GM23338 (cell line): ENCODE measurements around the gene DDX20. TPM values are rescaled to one million over a fixed set of nuclear protein-coding genes. Genes with fewer than 3 reads are reported as not detected.

Source experiments
- ATAC-seq: fragments of 200-7000 bp; cut with Tn5 transposase; 3 replicates; pipeline ENCODE4 v1.9.1; 2020
- DNase-seq: peaks from one replicate; pipeline ENCODE4 v3.0.0-alpha.2; 2015; ENCODE audit warnings: low spot score
- H2AFZ ChIP-seq: fragments of 200-600 bp; sonication (generic); 2 replicates; pipeline ENCODE4 v1.8.0; 2016; ENCODE audit warnings: antibody characterized with exemption, mild to moderate bottlenecking, moderate library complexity
- H3F3A ChIP-seq: fragments of 200-600 bp; sonication (generic); replicated peaks from 2 replicates; pipeline ENCODE4 v1.8.0; 2017; ENCODE audit warnings: antibody characterized with exemption, mixed run types, low read depth
- H3K27ac ChIP-seq: fragments of 200-600 bp; sonication (generic); 2 replicates; pipeline ENCODE4 v1.6.1; 2016; ENCODE audit warnings: low read depth
- H3K27me3 ChIP-seq: fragments of 200-600 bp; sonication (generic); 2 replicates; pipeline ENCODE4 v1.8.0; 2016; ENCODE audit warnings: mild to moderate bottlenecking, mixed run types, moderate library complexity; ENCODE audit not compliant: insufficient read depth
- H3K36me3 ChIP-seq: fragments of 200-600 bp; sonication (generic); 2 replicates; pipeline ENCODE4 v1.8.0; 2016; ENCODE audit warnings: mild to moderate bottlenecking; ENCODE audit not compliant: insufficient read depth
- H3K4me1 ChIP-seq: fragments of 200-600 bp; sonication (generic); 2 replicates; pipeline ENCODE4 v1.8.0; 2016; ENCODE audit warnings: mild to moderate bottlenecking, moderate library complexity; ENCODE audit not compliant: insufficient read depth
- H3K4me2 ChIP-seq: fragments of 200-600 bp; sonication (generic); 2 replicates; pipeline ENCODE4 v1.7.1; 2017; ENCODE audit warnings: mixed run types
- H3K4me3 ChIP-seq: fragments of 200-600 bp; sonication (generic); 2 replicates; pipeline ENCODE4 v1.6.1; 2016; ENCODE audit warnings: mixed run types
- H3K79me2 ChIP-seq: fragments of 200-600 bp; sonication (generic); replicated peaks from 2 replicates; pipeline ENCODE4 v1.8.0; 2017; ENCODE audit warnings: mild to moderate bottlenecking; ENCODE audit not compliant: insufficient read depth
- H3K9me2 ChIP-seq: fragments of 200-600 bp; sonication (generic); 2 replicates; pipeline ENCODE4 v1.8.0; 2017; ENCODE audit not compliant: insufficient read depth
- H4K20me1 ChIP-seq: fragments of 200-600 bp; sonication (generic); replicated peaks from 2 replicates; pipeline ENCODE4 v1.8.0; 2017; ENCODE audit warnings: mild to moderate bottlenecking; ENCODE audit not compliant: insufficient read depth
- H3K27ac Mint-ChIP-seq: 2 replicates; pipeline ENCODE4 v1.8.0; 2020; ENCODE audit warnings: inconsistent platforms, mild to moderate bottlenecking, moderate library complexity, mixed read lengths
- H3K27me3 Mint-ChIP-seq: 3 replicates; pipeline ENCODE4 v1.8.0; 2022; ENCODE audit warnings: low read depth, mild to moderate bottlenecking, moderate library complexity, mixed read lengths, inconsistent platforms; ENCODE audit not compliant: insufficient read depth, poor library complexity
- H3K36me3 Mint-ChIP-seq: 3 replicates; pipeline ENCODE4 v1.8.0; 2021; ENCODE audit warnings: low read depth, mild to moderate bottlenecking, inconsistent platforms, moderate library complexity, mixed read lengths
- H3K4me1 Mint-ChIP-seq: 3 replicates; pipeline ENCODE4 v1.8.0; 2020; ENCODE audit warnings: mild to moderate bottlenecking, inconsistent platforms, mixed read lengths
- H3K4me3 Mint-ChIP-seq: 3 replicates; pipeline ENCODE4 v1.8.0; 2021; ENCODE audit warnings: moderate library complexity, mild to moderate bottlenecking, inconsistent platforms, mixed read lengths
- H3K9me3 Mint-ChIP-seq: 3 replicates; pipeline ENCODE4 v1.8.0; 2020; ENCODE audit warnings: moderate library complexity, mild to moderate bottlenecking, inconsistent platforms, mixed read lengths
- CREB1 ChIP-seq: fragments of 250-450 bp; sonication (Bioruptor Pico); IDR thresholded peaks from 2 replicates; pipeline ENCODE4 v1.5.0; 2020; ENCODE audit warnings: low read depth, mild to moderate bottlenecking, moderate library complexity
- CTCF ChIP-seq, 2 experiments: fragments of 200-600 bp in 1 of 2; sonication (generic) in 1 of 2; conservative IDR thresholded peaks; 2 replicates each; pipeline versions ENCODE4 v1.5.1 to v1.6.1; 2016 to 2017; ENCODE audit warnings: antibody characterized with exemption in 2 of 2, low read depth in 2 of 2, mild to moderate bottlenecking in 2 of 2, moderate library complexity in 1 of 2
- ETS1 ChIP-seq: IDR thresholded peaks from 2 replicates; pipeline ENCODE4 v1.6.1; 2016; ENCODE audit warnings: antibody characterized with exemption
- EZH2 ChIP-seq: fragments of 200-600 bp; sonication (generic); IDR thresholded peaks from one replicate; pipeline ENCODE4 v1.8.0; 2017; ENCODE audit warnings: antibody characterized with exemption, mild to moderate bottlenecking, low read depth; ENCODE audit not compliant: unreplicated experiment
- EZH2phosphoT487 ChIP-seq: fragments of 200-600 bp; sonication (generic); IDR thresholded peaks from one replicate; pipeline ENCODE4 v1.8.1; 2018; ENCODE audit warnings: antibody characterized with exemption; ENCODE audit not compliant: unreplicated experiment
- JUNB ChIP-seq: IDR thresholded peaks from one replicate; pipeline ENCODE4 v1.6.1; 2016; ENCODE audit warnings: antibody characterized with exemption; ENCODE audit not compliant: unreplicated experiment
- NANOG ChIP-seq: IDR thresholded peaks from 2 replicates; pipeline ENCODE4 v1.6.1; 2016; ENCODE audit warnings: antibody characterized with exemption, borderline replicate concordance
- POLR2AphosphoS5 ChIP-seq: IDR thresholded peaks from 2 replicates; pipeline ENCODE4 v1.6.1; 2016; ENCODE audit warnings: antibody characterized with exemption, low read depth
- STAT1 ChIP-seq: IDR thresholded peaks from one replicate; pipeline ENCODE4 v1.6.1; 2016; ENCODE audit warnings: antibody characterized with exemption; ENCODE audit not compliant: unreplicated experiment
- ZNF114 ChIP-seq: fragments of 250-450 bp; sonication (Bioruptor Pico); IDR thresholded peaks from 2 replicates; pipeline ENCODE4 v1.5.0; 2020; ENCODE audit warnings: mild to moderate bottlenecking, moderate library complexity
- ZNF331 ChIP-seq: fragments of 250-450 bp; sonication (Bioruptor Pico); IDR thresholded peaks from 2 replicates; pipeline ENCODE4 v1.5.0; 2020; ENCODE audit warnings: low read depth, mild to moderate bottlenecking, moderate library complexity
- ZNF462 ChIP-seq: fragments of 250-450 bp; sonication (Bioruptor Pico); IDR thresholded peaks from 2 replicates; pipeline ENCODE4 v1.5.0; 2020; ENCODE audit warnings: mild to moderate bottlenecking, moderate library complexity
- polyA plus RNA-seq: library from polyadenylated mRNA; unstranded; fragments of >200 nt; fragmentation: Nextera tagmentation; extraction: Ambion mirVana; gene quantifications from 2 replicates; pipeline ENCODE4 v1.2.1, GENCODE V29; 2016
- total RNA-seq: library from RNA; depleted of rRNA; stranded (reverse); fragments of >200 nt; shearing (Covaris generic); gene quantifications from 2 replicates; pipeline ENCODE4 v1.2.3, GENCODE V29; 2014
- TF ChIP-seq, protein P1 (sequence below): IDR thresholded peaks from one replicate; pipeline ENCODE4 v1.6.1; 2018; ENCODE audit warnings: antibody characterized with exemption; ENCODE audit not compliant: unreplicated experiment

The DDX20 gene
- total and polyA plus RNA-seq, 2 experiments from 2014 or later, result 11.9 to 54.4 TPM

DNA sequence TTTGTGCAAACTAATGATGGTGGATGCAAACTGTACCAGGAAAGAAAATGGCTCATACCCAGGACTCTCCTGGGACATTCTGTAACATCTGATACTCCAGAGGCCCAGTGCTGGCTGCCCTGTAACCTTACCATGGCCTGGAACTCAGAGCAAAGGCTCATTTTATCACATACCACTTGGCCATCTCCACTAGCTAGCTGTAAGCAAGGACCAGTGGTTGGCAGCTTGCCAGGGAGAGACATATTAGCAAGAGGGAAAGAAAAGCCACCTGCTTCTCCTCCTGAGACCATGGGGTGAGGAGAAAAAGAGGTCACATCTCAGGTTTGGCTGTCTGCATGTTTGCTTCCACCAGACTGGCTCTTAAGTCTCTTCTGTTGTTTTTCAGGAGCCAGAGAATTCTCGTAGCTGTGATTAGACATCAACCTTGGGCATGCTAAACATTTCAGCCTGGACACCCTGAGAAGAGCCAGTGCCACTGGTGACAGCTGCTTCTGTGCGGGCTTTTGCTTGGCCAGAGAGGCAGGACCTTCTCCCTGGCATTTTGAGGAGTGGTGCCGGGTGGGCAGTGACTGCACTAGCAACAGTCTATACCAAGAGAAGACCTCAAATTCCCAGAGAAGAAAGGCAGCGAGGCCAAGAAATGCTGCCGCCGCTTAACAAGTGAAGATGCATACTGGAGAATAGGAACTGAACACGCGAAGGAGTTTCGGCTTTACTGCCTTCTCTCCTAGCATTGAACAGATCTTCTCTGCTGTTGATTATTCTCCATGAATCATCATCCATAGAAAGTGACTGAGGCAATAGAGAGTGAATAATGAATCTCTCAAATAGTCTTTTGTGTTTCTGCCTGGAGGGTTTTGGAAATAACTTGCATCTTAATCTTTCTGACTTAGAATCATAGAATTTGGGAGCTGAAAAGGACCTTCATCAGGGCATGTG is 9.8 kb upstream of the DDX20 start:
- H3K9me2 ChIP-seq, result no peaks in the 10 kb centered on the region
- no peak overlapping the region for H3K4me3 ChIP-seq
- H3K79me2 ChIP-seq, result no peaks in the 10 kb centered on the region
- peaks cover 6% of the 10 kb centered on the region; the same call in 1 of the 2 replicates for H3K4me1 ChIP-seq
- ATAC-seq (no peak), DNase-seq (no peak)
- no peaks in the 10 kb centered on the region; the same call in 2 of the 3 replicates for H3K9me3 Mint-ChIP-seq
- H4K20me1 ChIP-seq, result no peaks in the 10 kb centered on the region
- no peak for TF ChIP-seq CTCF (conservative IDR thresholded peaks at IDR 0.05; ENCODE audit: low read depth in 2 of 2)
- no peak for TF ChIP-seq CREB1 (CRISPR knock-in tag)
- no peak for TF ChIP-seq EZH2
- TF ChIP-seq ZNF331 (CRISPR knock-in tag), result no peak
- TF ChIP-seq STAT1, result no peak
- TF ChIP-seq ZNF462 (CRISPR knock-in tag), result no peak
- no peak for TF ChIP-seq NANOG
- no peak for TF ChIP-seq EZH2phosphoT487
- TF ChIP-seq ETS1, result no peak
- TF ChIP-seq JUNB, result no peak
- TF ChIP-seq POLR2AphosphoS5, result no peak
- no peak for TF ChIP-seq ZNF114 (CRISPR knock-in tag)
- TF ChIP-seq, protein P1, sequence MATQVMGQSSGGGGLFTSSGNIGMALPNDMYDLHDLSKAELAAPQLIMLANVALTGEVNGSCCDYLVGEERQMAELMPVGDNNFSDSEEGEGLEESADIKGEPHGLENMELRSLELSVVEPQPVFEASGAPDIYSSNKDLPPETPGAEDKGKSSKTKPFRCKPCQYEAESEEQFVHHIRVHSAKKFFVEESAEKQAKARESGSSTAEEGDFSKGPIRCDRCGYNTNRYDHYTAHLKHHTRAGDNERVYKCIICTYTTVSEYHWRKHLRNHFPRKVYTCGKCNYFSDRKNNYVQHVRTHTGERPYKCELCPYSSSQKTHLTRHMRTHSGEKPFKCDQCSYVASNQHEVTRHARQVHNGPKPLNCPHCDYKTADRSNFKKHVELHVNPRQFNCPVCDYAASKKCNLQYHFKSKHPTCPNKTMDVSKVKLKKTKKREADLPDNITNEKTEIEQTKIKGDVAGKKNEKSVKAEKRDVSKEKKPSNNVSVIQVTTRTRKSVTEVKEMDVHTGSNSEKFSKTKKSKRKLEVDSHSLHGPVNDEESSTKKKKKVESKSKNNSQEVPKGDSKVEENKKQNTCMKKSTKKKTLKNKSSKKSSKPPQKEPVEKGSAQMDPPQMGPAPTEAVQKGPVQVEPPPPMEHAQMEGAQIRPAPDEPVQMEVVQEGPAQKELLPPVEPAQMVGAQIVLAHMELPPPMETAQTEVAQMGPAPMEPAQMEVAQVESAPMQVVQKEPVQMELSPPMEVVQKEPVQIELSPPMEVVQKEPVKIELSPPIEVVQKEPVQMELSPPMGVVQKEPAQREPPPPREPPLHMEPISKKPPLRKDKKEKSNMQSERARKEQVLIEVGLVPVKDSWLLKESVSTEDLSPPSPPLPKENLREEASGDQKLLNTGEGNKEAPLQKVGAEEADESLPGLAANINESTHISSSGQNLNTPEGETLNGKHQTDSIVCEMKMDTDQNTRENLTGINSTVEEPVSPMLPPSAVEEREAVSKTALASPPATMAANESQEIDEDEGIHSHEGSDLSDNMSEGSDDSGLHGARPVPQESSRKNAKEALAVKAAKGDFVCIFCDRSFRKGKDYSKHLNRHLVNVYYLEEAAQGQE, result no peak
- H3K36me3 Mint-ChIP-seq, result no peaks in the 10 kb centered on the region
- H3K27ac ChIP-seq, result no peak overlapping the region
- peaks cover 16% of the 10 kb centered on the region for H3K27me3 Mint-ChIP-seq
- no peak overlapping the region for H3K27ac Mint-ChIP-seq
- H3K4me3 Mint-ChIP-seq, result no peak overlapping the region
- no peak overlapping the region for H2AFZ ChIP-seq
- H3K4me2 ChIP-seq, result no peak overlapping the region
- H3K27me3 ChIP-seq, result peaks cover 13% of the 10 kb centered on the region
- peaks cover 23% of the 10 kb centered on the region for H3K4me1 Mint-ChIP-seq
- no peaks in the 10 kb centered on the region for H3K36me3 ChIP-seq
- no peaks in the 10 kb centered on the region for H3F3A ChIP-seq
